ENCODE results near the gene GRHL3.

- TF ChIP-seq CTCF (IDR thresholded peaks at IDR 0.05) (no peak), POLR2A (IDR thresholded peaks at IDR 0.05) (no peak), EP300 (IDR thresholded peaks at IDR 0.05) (no peak)
Observed at GRCh38 chr1:24343412-24344089, 24.4 kb downstream of the GRHL3 start.
